Neuronal stem cell (in vitro differentiated cells): ENCODE data around the gene FARS2.

Source experiments
- DNase-seq: peaks from one replicate; pipeline ENCODE4 v3.0.0-alpha.2; 2013; ENCODE audit warnings: low spot score
- H2AFZ ChIP-seq: one replicate; pipeline ENCODE4 v1.6.1; 2013; ENCODE audit warnings: mild to moderate bottlenecking, low read length, inconsistent platforms
- H2AK5ac ChIP-seq: 2 replicates; pipeline ENCODE4 v1.6.1; 2013; ENCODE audit warnings: low read depth, mild to moderate bottlenecking, inconsistent platforms, low read length, moderate library complexity, mixed read lengths
- H2BK120ac ChIP-seq: 2 replicates; pipeline ENCODE4 v1.6.1; 2013; ENCODE audit warnings: low read depth, mild to moderate bottlenecking, inconsistent platforms, low read length, moderate library complexity, mixed read lengths
- H2BK12ac ChIP-seq: one replicate; pipeline ENCODE4 v1.6.1; 2013; ENCODE audit warnings: low read length, inconsistent platforms
- H2BK15ac ChIP-seq: 2 replicates; pipeline ENCODE4 v1.6.1; 2013; ENCODE audit warnings: mild to moderate bottlenecking, low read length, inconsistent platforms, mixed read lengths
- H2BK5ac ChIP-seq: one replicate; pipeline ENCODE4 v1.6.1; 2013; ENCODE audit warnings: inconsistent platforms, mild to moderate bottlenecking, low read length, moderate library complexity
- H3K14ac ChIP-seq: one replicate; pipeline ENCODE4 v1.6.1; 2013; ENCODE audit warnings: low read length, inconsistent platforms
- H3K18ac ChIP-seq: 2 replicates; pipeline ENCODE4 v1.6.1; 2013; ENCODE audit warnings: low read length, inconsistent platforms
- H3K23ac ChIP-seq: 2 replicates; pipeline ENCODE4 v1.6.1; 2013; ENCODE audit warnings: low read depth, mild to moderate bottlenecking, mixed read lengths, low read length, inconsistent platforms; ENCODE audit not compliant: poor library complexity
- H3K27ac ChIP-seq: replicated peaks from 3 replicates; pipeline ENCODE4 v1.5.1; 2013; ENCODE audit warnings: low read length, inconsistent platforms
- H3K27me3 ChIP-seq, 3 experiments: 2 replicates each; pipeline ENCODE4 v1.6.1; 2013; ENCODE audit warnings: low read length in 3 of 3, mild to moderate bottlenecking in 2 of 3, inconsistent platforms in 1 of 3, low read depth in 1 of 3, mixed read lengths in 1 of 3, moderate library complexity in 1 of 3; ENCODE audit not compliant: control insufficient read depth in 3 of 3, insufficient read depth in 3 of 3
- H3K36me3 ChIP-seq, 2 donors: replicated peaks in 1 of 2; 2 replicates each; pipeline ENCODE4 v1.6.1; 2013; ENCODE audit warnings: low read length in 2 of 2; ENCODE audit not compliant: control insufficient read depth in 2 of 2, insufficient read depth in 2 of 2
- H3K4ac ChIP-seq: 2 replicates; pipeline ENCODE4 v1.6.1; 2013; ENCODE audit warnings: inconsistent platforms, mild to moderate bottlenecking, low read length, moderate library complexity
- H3K4me1 ChIP-seq, 2 donors: 1 replicate in 1 of 2; 2 replicates in 1 of 2; pipeline ENCODE4 v1.6.1; 2013; ENCODE audit warnings: low read length in 2 of 2, low read depth in 1 of 2; ENCODE audit not compliant: control insufficient read depth in 2 of 2, insufficient read depth in 1 of 2
- H3K4me2 ChIP-seq: one replicate; pipeline ENCODE4 v1.6.1; 2013; ENCODE audit warnings: mild to moderate bottlenecking, low read length, inconsistent platforms; ENCODE audit not compliant: insufficient read depth, poor library complexity, severe bottlenecking
- H3K4me3 ChIP-seq, 2 donors: 2 replicates each; pipeline ENCODE4 v1.5.1; 2013; ENCODE audit warnings: low read length in 2 of 2, mild to moderate bottlenecking in 2 of 2, inconsistent platforms in 1 of 2, moderate library complexity in 1 of 2
- H3K79me1 ChIP-seq: one replicate; pipeline ENCODE4 v1.6.1; 2013; ENCODE audit warnings: low read depth, mild to moderate bottlenecking, inconsistent platforms, low read length, moderate library complexity
- H3K9ac ChIP-seq: one replicate; pipeline ENCODE4 v1.6.1; 2013; ENCODE audit warnings: mild to moderate bottlenecking, low read depth, low read length, inconsistent platforms; ENCODE audit not compliant: poor library complexity
- H3K9me3 ChIP-seq, 2 donors: replicated peaks in 1 of 2; 2 replicates each; pipeline versions ENCODE3 to v1.6.1; 2013; ENCODE audit warnings: low read length in 2 of 2, mild to moderate bottlenecking in 2 of 2, inconsistent platforms in 1 of 2, low read depth in 1 of 2, mixed read lengths in 1 of 2, moderate library complexity in 1 of 2; ENCODE audit not compliant: control insufficient read depth in 2 of 2, insufficient read depth in 1 of 2
- H4K8ac ChIP-seq: one replicate; pipeline ENCODE4 v1.6.1; 2013; ENCODE audit warnings: low read depth, mild to moderate bottlenecking, inconsistent platforms, low read length, moderate library complexity
- H4K91ac ChIP-seq: one replicate; pipeline ENCODE4 v1.6.1; 2013; ENCODE audit warnings: low read length, low read depth, mild to moderate bottlenecking, inconsistent platforms; ENCODE audit not compliant: poor library complexity
- WGBS, 2 donors: extraction: QIAGEN DNeasy Blood & Tissue Kit; methylation state at CpG; one replicate each; pipeline ENCODE4 v1.1.7; 2013; ENCODE audit warnings: missing lambda C conversion rate in 2 of 2, mixed read lengths in 1 of 2; ENCODE audit not compliant: insufficient read length in 2 of 2, insufficient replicate concordance in 1 of 2; ENCODE audit errors: extremely low coverage in 2 of 2; 5-methylcytosine and 5-hydroxymethylcytosine counted together

FARS2 gene

GRCh38 chr6:5677219-5678000 is 416.1 kb downstream of the FARS2 start:
- WGBS, 2 donors = no CpG with 5 or more reads among the region's 6 CpGs
- no peak overlapping the region for H3K27ac ChIP-seq
- H2AK5ac ChIP-seq = no peak overlapping the region
- no peaks in the 10 kb centered on the region for H3K79me1 ChIP-seq
- peaks cover 0 to 7% of the 10 kb centered on the region in 2 donors for H3K4me1 ChIP-seq
- no peaks in the 10 kb centered on the region for H3K36me3 ChIP-seq
- no peak overlapping the region for H3K23ac ChIP-seq
- no peak overlapping the region for H2BK120ac ChIP-seq
- H2BK5ac ChIP-seq = no peak overlapping the region
- no peak for DNase-seq
- no peak overlapping the region for H3K9ac ChIP-seq
- no peak overlapping the region for H2BK12ac ChIP-seq
- H3K9me3 ChIP-seq = peaks cover under 1% of the 10 kb centered on the region in 2 donors
- H3K4me3 ChIP-seq = no peak overlapping the region
- no peaks in the 10 kb centered on the region for H3K27me3 ChIP-seq
- no peak overlapping the region for H2BK15ac ChIP-seq
- H3K14ac ChIP-seq = no peak overlapping the region
- H4K91ac ChIP-seq = no peak overlapping the region
- no peak overlapping the region for H3K18ac ChIP-seq
- no peak overlapping the region for H3K4me2 ChIP-seq
- no peak overlapping the region for H2AFZ ChIP-seq
- H4K8ac ChIP-seq = no peak overlapping the region
- H3K4ac ChIP-seq = no peak overlapping the region

GRCh38 chr6:5679270-5679669 is 418.0 kb downstream of the FARS2 start:
- Histone ChIP-seq H4K8ac (no peak overlapping the region), H3K27ac (no peak overlapping the region), H3K4me2 (no peak overlapping the region), H2BK12ac (no peak overlapping the region), H2BK5ac (no peak overlapping the region), H2AK5ac (no peak overlapping the region), H3K36me3 (no peaks in the 10 kb centered on the region), H3K4me3 (no peak overlapping the region), H3K27me3 (no peaks in the 10 kb centered on the region), H4K91ac (no peak overlapping the region), H3K18ac (no peak overlapping the region), H2AFZ (no peak overlapping the region), H3K9me3 (peaks cover 4% of the 10 kb centered on the region in 2 donors), H3K23ac (no peak overlapping the region), H3K4me1 (peaks cover 0 to 5% of the 10 kb centered on the region in 2 donors), H3K79me1 (no peaks in the 10 kb centered on the region), H3K14ac (no peak overlapping the region), H3K4ac (no peak overlapping the region), H2BK120ac (no peak overlapping the region), H2BK15ac (no peak overlapping the region), H3K9ac (no peak overlapping the region)
- no peak for DNase-seq
- no CpG with 5 or more reads among the region's 2 CpGs for WGBS, 2 donors

- Histone ChIP-seq H2BK15ac (no peak overlapping the region), H3K4me3 (no peak overlapping the region), H3K36me3 (no peaks in the 10 kb centered on the region), H3K9me3 (peaks cover 4% of the 10 kb centered on the region in 2 donors), H3K4me1 (peaks cover 0 to 7% of the 10 kb centered on the region in 2 donors), H3K79me1 (no peaks in the 10 kb centered on the region), H3K23ac (no peak overlapping the region), H2BK120ac (no peak overlapping the region), H2AFZ (no peak overlapping the region), H3K18ac (no peak overlapping the region), H4K8ac (no peak overlapping the region), H3K4ac (no peak overlapping the region), H3K27me3 (no peaks in the 10 kb centered on the region), H3K4me2 (no peak overlapping the region), H4K91ac (no peak overlapping the region), H3K14ac (no peak overlapping the region), H2BK12ac (no peak overlapping the region), H3K9ac (no peak overlapping the region), H2AK5ac (no peak overlapping the region), H3K27ac (no peak overlapping the region), H2BK5ac (no peak overlapping the region)
- 100% methylated on average over 1 of the region's 4 CpGs; no CpG with 5 or more reads in 1 of the 2 donors for WGBS, 2 donors
- DNase-seq = no peak
Measured at GRCh38 chr6:5679691-5680090, 418.4 kb downstream of the FARS2 start.

- no peak overlapping the region for H2BK120ac ChIP-seq
- peaks cover 0 to 8% of the 10 kb centered on the region in 2 donors for H3K4me1 ChIP-seq
- no peak overlapping the region for H2BK15ac ChIP-seq
- no peak overlapping the region for H4K91ac ChIP-seq
- H3K9ac ChIP-seq = no peak overlapping the region
- no peak overlapping the region for H3K18ac ChIP-seq
- no peak overlapping the region for H3K14ac ChIP-seq
- H3K27ac ChIP-seq = no peak overlapping the region
- no CpG with 5 or more reads among the region's 5 CpGs for WGBS, 2 donors
- no peak overlapping the region for H3K4me3 ChIP-seq
- H3K4me2 ChIP-seq = no peak overlapping the region
- no peaks in the 10 kb centered on the region for H3K27me3 ChIP-seq
- H4K8ac ChIP-seq = no peak overlapping the region
- H2AK5ac ChIP-seq = no peak overlapping the region
- no peak overlapping the region for H3K4ac ChIP-seq
- no peak overlapping the region for H3K23ac ChIP-seq
- no peak overlapping the region for H2BK5ac ChIP-seq
- H3K36me3 ChIP-seq = no peaks in the 10 kb centered on the region
- H3K9me3 ChIP-seq = peaks cover 4% of the 10 kb centered on the region in 2 donors
- no peak for DNase-seq
- H2BK12ac ChIP-seq = no peak overlapping the region
- H3K79me1 ChIP-seq = no peaks in the 10 kb centered on the region
- H2AFZ ChIP-seq = no peak overlapping the region
Measured at GRCh38 chr6:5680095-5680494, 418.8 kb downstream of the FARS2 start.
